Neural progenitor cell (in vitro differentiated cells): Measurements from ENCODE around the gene INTU. TPM values are rescaled to one million over a fixed set of nuclear protein-coding genes. Genes with fewer than 3 reads are reported as not detected.

Source experiments
- DNase-seq: peaks from one replicate; pipeline ENCODE4 v3.0.0-alpha.2; 2016; ENCODE audit warnings: low spot score
- H2AFZ ChIP-seq: fragments of 200-600 bp; sonication (generic); replicated peaks from 2 replicates; pipeline ENCODE4 v1.6.1; 2016; ENCODE audit warnings: antibody characterized with exemption
- H3F3A ChIP-seq: fragments of 200-600 bp; sonication (generic); 2 replicates; pipeline ENCODE4 v1.6.1; 2016; ENCODE audit warnings: antibody characterized with exemption, low read depth
- H3K27ac ChIP-seq: fragments of 200-600 bp; sonication (generic); 2 replicates; pipeline ENCODE4 v1.5.1; 2016; ENCODE audit warnings: mild to moderate bottlenecking
- H3K27me3 ChIP-seq: fragments of 200-600 bp; sonication (generic); 2 replicates; pipeline ENCODE4 v1.6.1; 2016; ENCODE audit warnings: mild to moderate bottlenecking, moderate library complexity
- H3K36me3 ChIP-seq: fragments of 200-600 bp; sonication (generic); 2 replicates; pipeline ENCODE4 v1.5.1; 2016
- H3K4me1 ChIP-seq: fragments of 200-600 bp; sonication (generic); 2 replicates; pipeline ENCODE4 v1.6.1; 2016; ENCODE audit warnings: mixed run types
- H3K4me2 ChIP-seq: fragments of 200-600 bp; sonication (generic); 2 replicates; pipeline ENCODE4 v1.6.1; 2016
- H3K4me3 ChIP-seq: fragments of 200-600 bp; sonication (generic); 2 replicates; pipeline ENCODE4 v1.5.1; 2016
- H3K79me2 ChIP-seq: fragments of 200-600 bp; sonication (generic); 2 replicates; pipeline ENCODE4 v1.6.1; 2016; ENCODE audit warnings: low read depth
- H3K9ac ChIP-seq: fragments of 200-600 bp; sonication (generic); 2 replicates; pipeline ENCODE4 v1.6.1; 2016
- H3K9me3 ChIP-seq: fragments of 200-600 bp; sonication (generic); 2 replicates; pipeline ENCODE4 v1.5.1; 2016; ENCODE audit warnings: low read depth
- H4K20me1 ChIP-seq: fragments of 200-600 bp; sonication (generic); 2 replicates; pipeline ENCODE4 v1.6.1; 2016; ENCODE audit warnings: low read depth
- H3K27ac Mint-ChIP-seq: 3 replicates; pipeline ENCODE4 v1.8.0; 2021; ENCODE audit warnings: mixed read lengths
- H3K27me3 Mint-ChIP-seq: 2 replicates; pipeline ENCODE4 v1.8.0; 2022; ENCODE audit warnings: low read depth, mild to moderate bottlenecking, inconsistent platforms, moderate library complexity, mixed read lengths; ENCODE audit not compliant: insufficient read depth
- H3K36me3 Mint-ChIP-seq: 3 replicates; pipeline ENCODE4 v1.8.0; 2021; ENCODE audit warnings: mixed read lengths
- H3K4me1 Mint-ChIP-seq: 3 replicates; pipeline ENCODE4 v1.8.0; 2021; ENCODE audit warnings: mixed read lengths
- H3K4me3 Mint-ChIP-seq: 3 replicates; pipeline ENCODE4 v1.8.0; 2021; ENCODE audit warnings: mild to moderate bottlenecking, moderate library complexity, mixed read lengths
- H3K9me3 Mint-ChIP-seq: 3 replicates; pipeline ENCODE4 v1.8.0; 2020; ENCODE audit warnings: mixed read lengths
- CTCF ChIP-seq: fragments of 200-600 bp; sonication (generic); IDR thresholded peaks from 2 replicates; pipeline ENCODE4 v1.5.1; 2017; ENCODE audit warnings: antibody characterized with exemption, mild to moderate bottlenecking
- EZH2 ChIP-seq: fragments of 200-600 bp; sonication (generic); IDR thresholded peaks from 2 replicates; pipeline ENCODE4 v1.6.1; 2017; ENCODE audit warnings: antibody characterized with exemption, mild to moderate bottlenecking, moderate library complexity
- EZH2phosphoT487 ChIP-seq: fragments of 200-600 bp; sonication (generic); IDR thresholded peaks from 2 replicates; pipeline ENCODE4 v1.6.1; 2017; ENCODE audit warnings: antibody characterized with exemption
- total RNA-seq: library from RNA; depleted of rRNA; stranded (reverse); fragments of >200 nt; gene quantifications from 2 replicates; pipeline ENCODE4 v1.2.3, GENCODE V29; 2015; ENCODE audit warnings: low replicate concordance

The INTU gene
- total RNA-seq, 1 donor from 2014 or later: 31.2 TPM

GRCh38 chr4:127772769-127773671 is 140.3 kb downstream of the INTU start:
- Histone ChIP-seq H3K79me2 (no peaks in the 10 kb centered on the region), H3K27me3 (no peaks in the 10 kb centered on the region), H3K9ac (no peak overlapping the region), H3K9me3 (no peaks in the 10 kb centered on the region), H3K4me2 (no peak overlapping the region), H3K36me3 (no peaks in the 10 kb centered on the region), H3K27ac (no peak overlapping the region), H3K4me3 (no peak overlapping the region), H4K20me1 (no peaks in the 10 kb centered on the region), H3K4me1 (peaks cover 5% of the 10 kb centered on the region), H3F3A (no peaks in the 10 kb centered on the region), H2AFZ (no peak overlapping the region)
- H3K36me3 Mint-ChIP-seq: no peaks in the 10 kb centered on the region
- H3K27me3 Mint-ChIP-seq: no peaks in the 10 kb centered on the region
- no peak for DNase-seq
- TF ChIP-seq EZH2: no peak
- no peak for TF ChIP-seq EZH2phosphoT487
- no peak for TF ChIP-seq CTCF
- H3K9me3 Mint-ChIP-seq: no peaks in the 10 kb centered on the region
- peaks cover 10% of the 10 kb centered on the region for H3K4me1 Mint-ChIP-seq
- no peak overlapping the region for H3K4me3 Mint-ChIP-seq
- no peak overlapping the region for H3K27ac Mint-ChIP-seq

GRCh38 chr4:127775843-127776242 is 143.1 kb downstream of the INTU start:
- H3K4me1 Mint-ChIP-seq: peaks cover 14% of the 10 kb centered on the region
- no peaks in the 10 kb centered on the region for H3K79me2 ChIP-seq
- H3F3A ChIP-seq: peaks cover 3% of the 10 kb centered on the region
- H4K20me1 ChIP-seq: no peaks in the 10 kb centered on the region
- no peak overlapping the region for H3K4me2 ChIP-seq
- no peak for DNase-seq
- no peaks in the 10 kb centered on the region for H3K36me3 ChIP-seq
- no peak overlapping the region for H3K27ac Mint-ChIP-seq
- no peak overlapping the region for H3K4me3 ChIP-seq
- H3K27ac ChIP-seq: no peak overlapping the region
- no peaks in the 10 kb centered on the region for H3K9me3 Mint-ChIP-seq
- H3K27me3 ChIP-seq: peaks cover 11% of the 10 kb centered on the region
- H2AFZ ChIP-seq: no peak overlapping the region
- H3K9me3 ChIP-seq: no peaks in the 10 kb centered on the region
- TF ChIP-seq CTCF: no peak
- no peak for TF ChIP-seq EZH2
- no peak for TF ChIP-seq EZH2phosphoT487
- H3K9ac ChIP-seq: no peak overlapping the region
- H3K27me3 Mint-ChIP-seq: no peaks in the 10 kb centered on the region
- H3K36me3 Mint-ChIP-seq: no peaks in the 10 kb centered on the region
- H3K4me1 ChIP-seq: peaks cover 13% of the 10 kb centered on the region
- no peak overlapping the region for H3K4me3 Mint-ChIP-seq

Other genes with a start within 250 kb of the INTU start
- 0.21 TPM in 1 of 2 replicates, not detected in the other for gene SLC25A31, start 97.4 kb downstream of the INTU start, total RNA-seq
- gene HSPA4L, start 149.4 kb downstream of the INTU start, total RNA-seq: 0.67 and 0.77 TPM in 2 replicates
- 41.1 and 83.9 TPM in 2 replicates for gene PLK4, start 247.9 kb downstream of the INTU start, total RNA-seq